PC-9 (cell line): Measurements from ENCODE around the gene E2F1. TPM values are rescaled to one million over a fixed set of nuclear protein-coding genes. Genes with fewer than 3 reads are reported as not detected.

Experiments
- Bru-seq: library from RNA; stranded (reverse); fragments of 400-500 nt; gene quantifications from one replicate; lab custom pipeline; 2021; lab: Mats Ljungman, UMichigan
- BruChase-seq, 2 experiments: library from RNA; stranded (reverse); fragments of 400-500 nt; gene quantifications; one replicate each; lab custom pipeline; 2021; lab: Mats Ljungman, UMichigan
- BruUV-seq: library from RNA; stranded (reverse); fragments of 400-500 nt; replicated peaks from 2 replicates; lab custom pipeline; 2021; lab: Mats Ljungman, UMichigan
- CTCF ChIA-PET: fragments of 300-600 bp; sonication (Branson Sonifier 250); formaldehyde crosslinking; loops from one replicate; lab custom pipeline; 2022; ENCODE audit warnings: antibody characterized with exemption; lab: Charles Lee
- POLR2A ChIA-PET: fragments of 300-600 bp; sonication (Branson Sonifier 250); formaldehyde crosslinking; loops from one replicate; lab custom pipeline; 2022; ENCODE audit warnings: antibody characterized with exemption; ENCODE audit not compliant: unreplicated experiment; lab: Charles Lee
- DNase-seq, 2 experiments: peaks; one replicate each; pipeline versions ENCODE4 v3.0.0 to v3.0.0-alpha.2; 2015 to 2022; ENCODE audit warnings: mixed read lengths in 1 of 2
- H2AFZ ChIP-seq: fragments of 200-600 bp; sonication (generic); 2 replicates; pipeline ENCODE4 v1.8.1; 2017; ENCODE audit warnings: antibody characterized with exemption
- H3F3A ChIP-seq: fragments of 200-600 bp; sonication (generic); 2 replicates; pipeline ENCODE4 v1.8.1; 2017; ENCODE audit warnings: antibody characterized with exemption, mild to moderate bottlenecking, low read depth; ENCODE audit not compliant: insufficient read depth
- H3K27ac ChIP-seq: fragments of 200-600 bp; sonication (generic); 2 replicates; pipeline ENCODE4 v1.6.1; 2016; ENCODE audit warnings: mixed run types
- H3K27me3 ChIP-seq: fragments of 200-600 bp; sonication (generic); 2 replicates; pipeline ENCODE4 v1.6.1; 2016; ENCODE audit warnings: low read depth, mixed run types; ENCODE audit not compliant: insufficient read depth
- H3K36me3 ChIP-seq: fragments of 200-600 bp; sonication (generic); 2 replicates; pipeline ENCODE4 v1.6.1; 2016; ENCODE audit warnings: low read depth, mixed run types
- H3K4me1 ChIP-seq: fragments of 200-600 bp; sonication (generic); replicated peaks from 2 replicates; pipeline ENCODE4 v1.6.1; 2016; ENCODE audit warnings: mixed run types; ENCODE audit not compliant: insufficient read depth
- H3K4me2 ChIP-seq: fragments of 200-600 bp; sonication (generic); 2 replicates; pipeline ENCODE4 v1.6.1; 2017; ENCODE audit warnings: mixed run types
- H3K4me3 ChIP-seq: fragments of 200-600 bp; sonication (generic); 2 replicates; pipeline ENCODE4 v1.6.1; 2016; ENCODE audit warnings: mixed run types
- H3K79me2 ChIP-seq: fragments of 200-600 bp; sonication (generic); 2 replicates; pipeline ENCODE4 v1.6.1; 2017; ENCODE audit warnings: low read depth, mixed run types
- H3K9me2 ChIP-seq: fragments of 200-600 bp; sonication (generic); 2 replicates; pipeline ENCODE4 v1.8.1; 2017; ENCODE audit warnings: mild to moderate bottlenecking; ENCODE audit not compliant: insufficient read depth
- H3K9me3 ChIP-seq: fragments of 200-600 bp; sonication (generic); 2 replicates; pipeline ENCODE4 v1.8.1; 2016; ENCODE audit warnings: low read depth; ENCODE audit not compliant: insufficient read depth
- H4K20me1 ChIP-seq: fragments of 200-600 bp; sonication (generic); 2 replicates; pipeline ENCODE4 v1.8.1; 2017; ENCODE audit not compliant: insufficient read depth
- EZH2 ChIP-seq: fragments of 200-600 bp; sonication (generic); IDR thresholded peaks from 2 replicates; pipeline ENCODE4 v1.8.0; 2017; ENCODE audit warnings: antibody characterized with exemption, low read depth
- intact Hi-C: fragments of 100-400 bp; cut with micrococcal nuclease; formaldehyde crosslinking; loops from one replicate; pipeline ENCODE4 v1.10.0; 2022; ENCODE audit not compliant: unreplicated experiment
- long read RNA-seq: library from polyadenylated mRNA; stranded (forward); transcript quantifications from one replicate; pipeline ENCODE4 v2.0.0, GENCODE V29; 2022
- total RNA-seq: library from RNA; stranded (reverse); gene quantifications from 2 replicates; pipeline ENCODE4 v1.2.3, GENCODE V29; 2021
- TF ChIP-seq, protein P1 (sequence below): fragments of 200-600 bp; sonication (generic); conservative IDR thresholded peaks from 2 replicates; pipeline ENCODE4 v1.6.1; 2017; ENCODE audit warnings: mixed run types, antibody characterized with exemption, mild to moderate bottlenecking, moderate library complexity

Gene E2F1, protein sequence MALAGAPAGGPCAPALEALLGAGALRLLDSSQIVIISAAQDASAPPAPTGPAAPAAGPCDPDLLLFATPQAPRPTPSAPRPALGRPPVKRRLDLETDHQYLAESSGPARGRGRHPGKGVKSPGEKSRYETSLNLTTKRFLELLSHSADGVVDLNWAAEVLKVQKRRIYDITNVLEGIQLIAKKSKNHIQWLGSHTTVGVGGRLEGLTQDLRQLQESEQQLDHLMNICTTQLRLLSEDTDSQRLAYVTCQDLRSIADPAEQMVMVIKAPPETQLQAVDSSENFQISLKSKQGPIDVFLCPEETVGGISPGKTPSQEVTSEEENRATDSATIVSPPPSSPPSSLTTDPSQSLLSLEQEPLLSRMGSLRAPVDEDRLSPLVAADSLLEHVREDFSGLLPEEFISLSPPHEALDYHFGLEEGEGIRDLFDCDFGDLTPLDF
- 31.5 and 31.6 TPM in 2 replicates for total RNA-seq
- Bru-seq, nascent RNA, result percentile 79 among the genes with signal in this experiment
- percentile 61 among the genes with signal in this experiment for BruChase-seq, experiment 1, labeled RNA remaining after a 2-hour chase
- BruChase-seq, experiment 2, labeled RNA remaining after a 6-hour chase, result percentile 87 among the genes with signal in this experiment
- long read RNA-seq, transcript E2F1-201 (7 exons, 2,503 nt), result major isoform, 59 of 83 reads
- long read RNA-seq, partial matches to known transcripts, result 12 of 83 reads
- long read RNA-seq, other reads (novel, unspliced or antisense), result 12 of 83 reads

DNA sequence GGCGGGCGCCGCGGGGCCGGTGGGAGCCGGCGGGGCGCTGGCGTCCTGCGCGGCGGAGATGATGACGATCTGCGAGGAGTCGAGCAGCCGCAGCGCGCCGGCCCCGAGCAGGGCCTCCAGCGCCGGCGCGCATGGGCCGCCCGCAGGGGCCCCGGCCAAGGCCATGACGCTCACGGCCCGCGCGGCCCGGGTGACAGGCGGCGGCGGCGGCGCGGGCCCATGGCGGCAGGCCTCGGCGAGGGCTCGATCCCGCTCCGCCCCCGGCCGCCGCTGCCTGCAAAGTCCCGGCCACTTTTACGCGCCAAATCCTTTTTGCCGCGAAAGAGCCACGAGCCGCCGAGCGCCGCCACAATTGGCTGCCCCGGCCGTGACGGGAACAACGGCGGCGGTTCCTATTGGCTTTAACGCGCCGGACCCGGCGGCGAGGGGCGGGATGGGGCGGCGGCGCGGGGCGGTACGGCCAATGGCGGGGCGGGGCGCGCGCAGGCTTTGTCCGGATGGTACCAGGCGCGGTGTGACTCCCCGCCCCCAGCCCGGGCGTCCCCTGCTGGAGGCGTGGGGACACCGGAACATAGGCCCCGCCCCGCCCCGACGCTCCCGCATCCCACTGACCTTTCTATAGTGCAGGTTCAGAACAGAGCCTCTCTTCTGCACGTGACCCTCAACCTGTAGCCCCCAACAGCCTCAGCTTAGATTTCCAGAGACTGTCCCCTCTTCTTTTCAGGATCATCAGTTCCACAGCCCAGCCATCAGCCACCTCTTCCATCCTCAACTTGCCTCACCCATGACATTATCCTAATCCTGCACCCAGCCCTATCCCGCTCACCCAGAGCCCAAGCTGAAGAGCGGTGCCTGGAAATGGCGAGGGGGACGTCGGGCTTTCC is at the start of gene E2F1:
Gene E2F1, minus strand, starts transcription at position 286 of the 884 bp plus-strand sequence. Its CDS starts 121 bp downstream, at position 165.
- DNase-seq, result peak; percentile 82 to 99
- intact Hi-C loops, result loop anchor here (1.0 kb wide), 1 partner anchor 45 kb away; the partner anchor contains the start of gene ZNF341
- no peaks in the 10 kb centered on the region for H4K20me1 ChIP-seq
- H3K4me1 ChIP-seq, result peaks cover 33% of the 10 kb centered on the region
- peak within 1 kb of the TSS; percentile 84 for H2AFZ ChIP-seq
- no peaks in the 10 kb centered on the region for H3K9me2 ChIP-seq
- peak within 1 kb of the TSS; percentile 73 for H3K4me3 ChIP-seq
- TF ChIP-seq EZH2, result no peak
- TF ChIP-seq, protein P1, sequence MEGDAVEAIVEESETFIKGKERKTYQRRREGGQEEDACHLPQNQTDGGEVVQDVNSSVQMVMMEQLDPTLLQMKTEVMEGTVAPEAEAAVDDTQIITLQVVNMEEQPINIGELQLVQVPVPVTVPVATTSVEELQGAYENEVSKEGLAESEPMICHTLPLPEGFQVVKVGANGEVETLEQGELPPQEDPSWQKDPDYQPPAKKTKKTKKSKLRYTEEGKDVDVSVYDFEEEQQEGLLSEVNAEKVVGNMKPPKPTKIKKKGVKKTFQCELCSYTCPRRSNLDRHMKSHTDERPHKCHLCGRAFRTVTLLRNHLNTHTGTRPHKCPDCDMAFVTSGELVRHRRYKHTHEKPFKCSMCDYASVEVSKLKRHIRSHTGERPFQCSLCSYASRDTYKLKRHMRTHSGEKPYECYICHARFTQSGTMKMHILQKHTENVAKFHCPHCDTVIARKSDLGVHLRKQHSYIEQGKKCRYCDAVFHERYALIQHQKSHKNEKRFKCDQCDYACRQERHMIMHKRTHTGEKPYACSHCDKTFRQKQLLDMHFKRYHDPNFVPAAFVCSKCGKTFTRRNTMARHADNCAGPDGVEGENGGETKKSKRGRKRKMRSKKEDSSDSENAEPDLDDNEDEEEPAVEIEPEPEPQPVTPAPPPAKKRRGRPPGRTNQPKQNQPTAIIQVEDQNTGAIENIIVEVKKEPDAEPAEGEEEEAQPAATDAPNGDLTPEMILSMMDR, result 0 out of 2 replicates have a peak, but pooled peaks have one; percentile 25
- BruUV-seq, result no TSS peak
- no peaks in the 10 kb centered on the region for H3K36me3 ChIP-seq
- POLR2A ChIA-PET, result no interaction called here
- H3K4me2 ChIP-seq, result peak within 1 kb of the TSS; percentile 100
- no peaks in the 10 kb centered on the region for H3K27me3 ChIP-seq
- no peaks in the 10 kb centered on the region for H3K9me3 ChIP-seq
- peaks cover 30% of the 10 kb centered on the region for H3K79me2 ChIP-seq
- H3F3A ChIP-seq, result peaks cover 16% of the 10 kb centered on the region; the same call in 1 of the 2 replicates
- CTCF ChIA-PET, result no interaction called here
- no peak within 1 kb of the TSS for H3K27ac ChIP-seq

DNA sequence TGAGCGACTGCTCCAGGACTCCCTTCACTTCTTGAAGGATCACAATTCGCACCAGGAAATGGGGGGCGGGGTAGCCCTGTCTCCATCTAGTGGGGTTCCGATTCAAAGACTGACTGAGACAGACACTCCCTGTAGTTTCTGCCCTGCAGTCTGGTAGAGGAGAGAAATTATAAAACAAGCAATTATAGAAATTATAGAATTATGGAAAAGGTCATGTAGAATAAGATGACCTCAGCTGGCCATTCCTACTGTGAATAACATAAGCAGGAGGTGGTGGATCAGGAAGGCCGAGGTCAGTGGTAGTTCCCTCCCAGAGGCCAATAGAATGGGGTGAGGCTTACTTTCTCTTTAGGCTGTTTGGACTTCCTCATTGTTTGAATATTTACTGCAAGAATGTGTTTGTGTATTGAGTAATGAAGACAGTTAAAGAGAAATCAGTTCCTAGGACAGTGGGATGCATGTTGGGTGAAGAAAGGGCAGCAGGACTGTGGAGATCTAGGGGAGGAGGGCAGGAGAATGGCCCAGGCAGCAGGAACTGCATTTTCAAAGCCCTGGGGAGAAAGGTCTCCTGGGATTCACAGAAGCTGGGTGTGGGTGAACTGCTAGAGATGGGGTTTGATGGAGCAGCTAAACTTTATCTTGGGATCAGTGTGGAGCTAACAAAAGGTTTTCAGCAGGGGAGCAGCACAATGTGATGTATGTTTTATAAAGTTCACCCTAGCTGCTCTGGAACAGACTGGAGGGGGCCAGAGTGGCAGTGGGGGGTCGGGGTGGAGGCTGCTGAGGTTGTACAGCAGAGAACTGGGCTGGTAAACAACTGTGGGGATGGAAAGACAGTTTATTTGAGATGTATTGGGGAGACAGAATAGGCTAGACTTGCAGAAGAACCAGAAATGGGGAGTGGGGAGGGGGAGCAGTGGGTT is 47.7 kb upstream of the E2F1 start:
- peak overlapping the region; percentile 85 for H3K4me2 ChIP-seq
- peaks cover 9% of the 10 kb centered on the region; the same call in 1 of the 2 replicates for H3K36me3 ChIP-seq
- peak; percentile 80 to 99 for DNase-seq
- H3K9me2 ChIP-seq, result no peaks in the 10 kb centered on the region
- ChIA-PET POLR2A (interaction anchor here (0.6 to 1.9 kb wide), 4 partner anchors 14 to 378 kb away, joined by 3 to 36 read pairs (median 10); partner anchors contain the start of genes EIF2S2 and PXMP4), CTCF (interaction anchor here (0.7 kb wide), 1 partner anchor 1574 kb away, joined by 6 read pairs; no protein-coding TSS in a partner anchor)
- H3K4me1 ChIP-seq, result peaks cover 46% of the 10 kb centered on the region
- H2AFZ ChIP-seq, result peak overlapping the region; percentile 39; the same call in 1 of the 2 replicates
- no peaks in the 10 kb centered on the region for H4K20me1 ChIP-seq
- peak overlapping the region; percentile 94 for H3K27ac ChIP-seq
- peaks cover 49% of the 10 kb centered on the region for H3F3A ChIP-seq
- peaks cover 24% of the 10 kb centered on the region for H3K79me2 ChIP-seq
- H3K27me3 ChIP-seq, result no peaks in the 10 kb centered on the region
- peak overlapping the region; percentile 64; the same call in 1 of the 2 replicates for H3K4me3 ChIP-seq
- no TSS peak for BruUV-seq
- no peak for TF ChIP-seq EZH2
- TF ChIP-seq, protein P1, result no peak
- H3K9me3 ChIP-seq, result peaks cover 15% of the 10 kb centered on the region
- intact Hi-C loops, result loop anchor here (1.0 to 5.0 kb wide), 10 partner anchors 44 to 378 kb away; partner anchors contain the start of genes CDK5RAP1, CHMP4B, EIF2S2 and NECAB3
